GM19372 (cell line): Measurements from ENCODE around the gene SLC16A8.
"Not testable (repeated sequence)": the region's sequence is repeated elsewhere in the genome, so short reads cannot be mapped to it uniquely, and the experiment has no call there.

Experiments used
- ATAC-seq: cut with Tn5 transposase; IDR thresholded peaks from one replicate; pipeline ENCODE4 v1.9.1; 2021; ENCODE audit warnings: mild to moderate bottlenecking, low read depth, moderate library complexity; ENCODE audit not compliant: unreplicated experiment

The SLC16A8 gene

GRCh38 chr22:38083931-38084631, at the start of gene SLC16A8:
SLC16A8 (minus strand) TSS chr22:38084184; CDS start chr22:38082873, 1,311 bp downstream.
- ATAC-seq = no peak

GRCh38 chr22:38133331-38133730, 49.3 kb upstream of the SLC16A8 start:
- ATAC-seq = no peak

- no peak for ATAC-seq
Measured at GRCh38 chr22:38132794-38133193, 48.8 kb upstream of the SLC16A8 start.

GRCh38 chr22:38132136-38132535, 48.2 kb upstream of the SLC16A8 start:
- no peak for ATAC-seq

- ATAC-seq = no peak
Measured at GRCh38 chr22:38131399-38131798, 47.4 kb upstream of the SLC16A8 start.

GRCh38 chr22:38129856-38130255, 45.9 kb upstream of the SLC16A8 start:
- no peak for ATAC-seq

GRCh38 chr22:38129021-38129420, 45.0 kb upstream of the SLC16A8 start:
- ATAC-seq = no peak

- ATAC-seq = no peak
Measured at GRCh38 chr22:38127869-38128268, 43.9 kb upstream of the SLC16A8 start.

GRCh38 chr22:38126928-38127668, 43.1 kb upstream of the SLC16A8 start:
- ATAC-seq = no peak

GRCh38 chr22:38125751-38126201, 41.8 kb upstream of the SLC16A8 start:
- no peak for ATAC-seq

GRCh38 chr22:38125038-38125610, 41.1 kb upstream of the SLC16A8 start:
- no peak for ATAC-seq

- no peak for ATAC-seq
Measured at GRCh38 chr22:38124236-38124974, 40.4 kb upstream of the SLC16A8 start.

GRCh38 chr22:38122616-38123015, 38.6 kb upstream of the SLC16A8 start:
- no peak for ATAC-seq

GRCh38 chr22:38120359-38121110, 36.6 kb upstream of the SLC16A8 start:
- no peak for ATAC-seq

GRCh38 chr22:38118747-38119146, 34.8 kb upstream of the SLC16A8 start:
- ATAC-seq = not testable (repeated sequence)

GRCh38 chr22:38118182-38118581, 34.2 kb upstream of the SLC16A8 start:
- ATAC-seq = no peak

- not testable (repeated sequence) for ATAC-seq
Measured at GRCh38 chr22:38117556-38117955, 33.6 kb upstream of the SLC16A8 start.

GRCh38 chr22:38115423-38116205, 31.6 kb upstream of the SLC16A8 start:
- ATAC-seq = no peak
